HG02642 (cell line): ENCODE results near the gene SULT1A4.
"Not testable (repeated sequence)": the region's sequence is repeated elsewhere in the genome, so short reads cannot be mapped to it uniquely, and the experiment has no call there.

Experiments
- ATAC-seq: cut with Tn5 transposase; IDR thresholded peaks from one replicate; pipeline ENCODE4 v1.9.1; 2021; ENCODE audit warnings: mild to moderate bottlenecking; ENCODE audit not compliant: unreplicated experiment, poor library complexity

SULT1A4 gene

GRCh38 chr16:29459706-29460646, at the start of gene SULT1A4:
Gene SULT1A4 (plus strand): TSS chr16:29459913. CDS start chr16:29461386, 1,473 bp downstream.
- ATAC-seq, result not testable (repeated sequence)

DNA sequence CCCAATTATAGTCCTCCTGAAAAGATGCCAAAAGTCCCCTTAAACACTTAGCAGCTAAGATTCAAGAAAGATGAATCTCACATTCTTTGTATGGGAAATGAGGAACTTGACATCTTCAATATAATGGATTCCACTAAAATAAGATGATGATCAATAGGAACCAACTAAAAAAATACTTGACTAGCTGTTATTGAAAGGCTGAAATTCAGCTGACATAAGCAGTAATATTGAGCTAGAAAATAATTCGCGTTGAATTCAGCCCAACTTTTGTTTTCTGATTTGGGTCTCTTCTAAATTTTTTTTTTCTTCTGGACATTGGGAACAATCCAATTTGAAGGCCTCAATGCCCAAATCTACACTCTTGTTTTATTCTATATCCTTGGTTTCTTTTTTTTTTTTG, 36.1 kb upstream of the SULT1A4 start:
- ATAC-seq, result not testable (repeated sequence)

DNA sequence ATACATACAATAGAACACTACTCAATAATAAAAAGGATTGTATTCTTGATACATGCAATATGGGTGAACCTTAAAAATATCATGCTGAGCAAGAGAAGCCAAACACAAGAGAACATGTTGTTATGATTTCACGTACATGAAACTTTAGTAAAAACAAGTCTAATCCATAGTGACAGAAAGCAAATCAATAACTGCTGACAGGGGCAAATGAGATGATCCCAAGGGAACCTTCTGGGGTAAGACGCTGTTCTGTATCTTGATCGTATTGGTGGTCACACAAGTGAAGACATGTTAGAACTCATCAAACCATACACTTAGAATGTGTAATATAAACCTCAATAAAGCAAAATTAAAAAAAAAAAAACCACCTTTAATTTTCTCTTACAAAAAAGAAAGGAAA, 34.3 kb upstream of the SULT1A4 start:
- ATAC-seq, result not testable (repeated sequence)

DNA sequence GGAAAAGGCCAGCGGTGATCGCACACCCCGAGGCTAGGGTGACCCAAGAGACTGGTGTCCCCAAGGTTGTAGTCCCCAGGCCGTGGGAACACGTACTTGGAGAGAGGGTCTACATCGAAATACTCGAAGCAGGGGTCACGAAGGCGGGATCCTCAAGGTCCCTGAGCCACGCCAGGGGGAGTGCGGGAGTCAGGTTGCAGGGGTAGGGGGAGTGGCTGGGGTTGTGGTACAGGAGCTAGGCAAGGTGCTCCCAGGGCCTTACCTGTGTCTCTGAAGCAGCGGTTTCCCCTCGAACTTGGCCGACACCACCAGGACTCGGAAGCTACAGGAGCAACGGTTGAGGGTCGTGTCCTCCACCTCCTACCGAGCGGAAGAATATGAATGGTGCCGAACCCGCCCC, 6.0 kb upstream of the SULT1A4 start:
- ATAC-seq, result peak; percentile 10

GRCh38 chr16:29454269-29454668, 5.4 kb upstream of the SULT1A4 start, which contains the start of the genes BOLA2 and SLX1B:
Gene BOLA2 (minus strand): TSS chr16:29454351. CDS start chr16:29454253, 98 bp downstream.
Gene SLX1B (plus strand): TSS chr16:29454533.
- peak; percentile 87 for ATAC-seq

GRCh38 chr16:29454828-29455227, 4.9 kb upstream of the SULT1A4 start:
- peak; percentile 66 for ATAC-seq

DNA sequence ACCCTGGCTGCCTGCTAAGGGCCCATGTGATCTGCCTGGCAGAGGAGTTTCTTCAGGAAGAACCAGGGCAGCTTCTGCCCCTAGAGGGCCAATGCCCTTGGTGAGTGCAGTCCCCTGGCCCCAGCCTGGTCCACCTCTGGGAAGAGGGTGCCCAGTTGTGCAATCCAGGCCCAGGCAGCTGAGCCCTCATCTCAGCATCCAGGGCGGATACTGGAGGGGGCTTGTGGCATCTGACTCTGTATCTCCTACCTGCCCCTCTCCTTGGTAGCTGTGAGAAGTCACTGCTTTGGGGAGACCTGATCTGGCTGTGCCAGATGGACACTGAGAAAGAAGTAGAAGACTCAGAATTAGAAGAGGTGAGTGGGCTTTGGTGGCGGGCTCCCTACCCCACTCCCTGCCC, 2.1 kb upstream of the SULT1A4 start:
- not testable (repeated sequence) for ATAC-seq

DNA sequence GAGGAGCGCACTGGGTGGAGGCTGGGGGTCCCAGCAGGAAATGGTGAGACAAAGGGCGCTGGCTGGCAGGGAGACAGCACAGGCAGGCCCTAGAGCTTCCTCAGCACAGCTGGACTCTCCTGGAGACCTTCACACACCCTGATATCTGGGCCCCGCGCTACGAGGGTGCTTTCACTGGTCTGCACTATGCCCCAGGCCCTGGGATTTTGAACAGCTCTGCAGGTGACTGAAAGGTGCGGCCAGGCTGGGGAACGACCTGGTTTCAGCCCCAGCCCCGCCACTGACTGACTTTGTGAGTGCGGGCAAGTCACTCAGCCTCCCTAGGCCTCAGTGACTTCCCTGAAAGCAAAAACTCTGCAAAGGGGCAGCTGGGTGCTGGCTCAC, 926 bp downstream of the SULT1A4 start:
- ATAC-seq, result not testable (repeated sequence)

DNA sequence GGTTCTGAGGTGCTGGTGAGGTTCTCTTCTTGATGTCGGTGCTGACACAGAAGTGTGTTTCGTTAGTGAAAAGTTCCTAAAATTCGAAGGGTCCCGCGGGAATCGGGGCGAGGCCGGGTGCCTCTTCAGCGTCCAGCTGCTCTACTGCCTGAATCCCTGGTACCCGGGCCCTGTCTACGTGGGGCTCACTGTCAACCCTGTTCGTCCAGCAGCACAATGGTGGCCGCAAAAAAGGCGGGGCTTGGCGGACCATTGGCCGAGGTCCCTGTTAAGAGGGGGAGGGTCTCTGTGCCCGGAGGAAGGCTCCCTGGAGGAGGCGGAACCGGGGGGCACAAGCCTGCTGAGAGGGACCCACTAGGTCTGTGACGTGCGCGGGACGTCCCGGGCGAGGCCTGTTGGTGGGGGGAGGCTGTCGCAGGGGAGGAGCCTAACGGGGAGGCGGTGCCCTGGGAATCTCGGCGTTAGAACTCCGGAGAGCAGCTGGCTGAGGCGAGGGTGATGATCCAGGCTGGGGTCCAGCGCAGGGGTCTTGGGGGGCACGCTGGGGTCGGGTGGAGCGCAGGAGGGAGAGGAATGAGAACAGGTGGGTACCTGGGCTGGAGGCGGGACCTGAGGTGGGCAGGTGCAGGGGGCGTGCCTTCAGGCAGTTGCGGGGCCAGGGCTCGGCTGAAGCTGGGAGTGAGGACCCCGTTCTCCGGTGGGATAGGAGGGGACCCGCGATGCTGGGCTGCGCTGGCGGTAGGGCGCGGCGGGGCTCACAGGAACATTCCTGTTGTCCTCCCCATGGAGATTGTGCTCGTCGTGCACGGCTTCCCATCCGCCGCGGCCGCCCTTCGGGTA, 6.5 kb downstream of the SULT1A4 start:
- ATAC-seq, result not testable (repeated sequence)

GRCh38 chr16:29466904-29467303, 7.2 kb downstream of the SULT1A4 start:
- not testable (repeated sequence) for ATAC-seq

GRCh38 chr16:29467654-29468366, 8.1 kb downstream of the SULT1A4 start:
- not testable (repeated sequence) for ATAC-seq

DNA sequence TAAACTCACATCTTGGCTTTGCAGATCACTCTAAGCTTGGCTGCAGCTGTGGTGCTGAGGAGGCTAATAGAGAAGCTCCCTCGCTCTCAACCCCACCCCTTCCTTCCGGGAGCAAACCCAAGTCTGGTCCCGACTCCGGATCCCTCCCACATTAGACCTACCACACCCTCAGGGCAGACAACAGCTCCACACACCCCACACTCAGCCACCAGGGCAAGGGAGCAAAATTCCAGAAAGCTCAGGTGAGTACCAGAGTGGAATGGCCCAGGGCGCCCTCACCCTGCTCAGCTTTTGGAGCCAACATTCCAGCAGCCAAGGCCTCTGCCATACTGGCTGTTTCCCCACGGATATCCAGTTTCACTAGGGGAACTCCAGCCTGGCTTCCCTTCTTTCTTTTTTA, 9.9 kb downstream of the SULT1A4 start:
- ATAC-seq, result not testable (repeated sequence)

DNA sequence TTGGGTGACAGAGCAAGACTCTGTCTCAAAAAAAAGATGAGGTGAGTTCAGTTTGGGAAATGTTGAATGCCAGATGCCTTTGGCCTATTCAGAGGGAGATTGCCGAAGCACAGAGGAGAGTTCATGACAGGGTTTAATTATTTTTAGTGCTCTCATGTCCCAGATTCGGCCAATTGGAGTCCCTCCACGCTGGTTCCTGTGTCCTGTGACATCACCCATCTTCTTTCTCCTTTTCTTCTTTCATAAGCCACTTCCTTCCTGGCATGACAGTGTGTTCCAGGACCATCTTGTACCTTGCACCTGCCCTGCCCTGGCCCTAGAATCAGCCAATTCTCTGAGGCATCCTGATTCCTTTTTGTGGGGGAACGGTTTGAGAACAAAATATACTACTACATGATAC, 12.4 kb downstream of the SULT1A4 start:
- not testable (repeated sequence) for ATAC-seq

- not testable (repeated sequence) for ATAC-seq
Measured at GRCh38 chr16:29482276-29482675, 22.6 kb downstream of the SULT1A4 start.

DNA sequence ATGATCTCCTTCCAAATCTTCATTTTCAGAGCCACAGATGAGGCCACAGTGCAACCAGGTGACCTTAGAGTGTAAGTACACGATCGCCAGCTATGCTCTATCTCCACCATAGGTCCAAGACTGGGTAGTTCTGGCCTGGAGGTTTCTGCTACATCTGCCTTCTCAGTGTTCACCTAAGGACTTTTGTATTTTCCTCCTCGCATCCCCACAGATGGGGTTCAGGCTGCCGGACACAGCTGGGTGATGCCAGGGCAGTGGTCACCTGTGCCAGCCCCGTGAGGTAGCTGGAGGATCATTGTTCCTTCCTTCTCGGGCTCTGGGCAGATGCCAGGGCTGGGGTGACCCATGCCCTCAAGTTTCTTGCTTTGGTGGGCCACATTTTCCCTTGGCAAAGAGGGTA, 46.6 kb downstream of the SULT1A4 start, which contains the start of gene NPIPB12:
Gene NPIPB12, minus strand, starts transcription at position 101 of the 400 bp plus-strand sequence.
- ATAC-seq, result not testable (repeated sequence)
